GM12878 (cell line): ENCODE measurements around the gene LRBA.

ENCODE experiments used
- CREB1 ChIP-seq: IDR thresholded peaks from 2 replicates; pipeline ENCODE4 v1.6.1; 2012; ENCODE audit warnings: low read depth, mild to moderate bottlenecking, inconsistent platforms
- CTCF ChIP-seq, 3 experiments: IDR thresholded peaks in 2 of 3; conservative IDR thresholded peaks in 1 of 3; 2 replicates each; pipeline ENCODE4 v1.5.1; 2011; ENCODE audit warnings: low read depth in 3 of 3, low read length in 3 of 3, mild to moderate bottlenecking in 3 of 3, control low read depth in 2 of 3, moderate library complexity in 2 of 3, inconsistent platforms in 1 of 3, mixed read lengths in 1 of 3; ENCODE audit not compliant: control insufficient read depth in 2 of 3, insufficient read depth in 1 of 3; ENCODE audit errors: extremely low read depth in 1 of 3
- EP300 ChIP-seq, 2 experiments: fragments of 150-350 bp in 1 of 2; IDR thresholded peaks; 2 replicates each; pipeline ENCODE4 v1.6.1; 2011 to 2012; ENCODE audit warnings: low read depth in 2 of 2, low read length in 2 of 2, borderline replicate concordance in 1 of 2, improper control_type of control experiment in 1 of 2, inconsistent platforms in 1 of 2; ENCODE audit not compliant: control insufficient read depth in 1 of 2
- EZH2 ChIP-seq: IDR thresholded peaks from 2 replicates; pipeline ENCODE4 v1.6.1; 2012; ENCODE audit warnings: low read depth, mild to moderate bottlenecking, control low read depth, inconsistent platforms, low read length, borderline replicate concordance; ENCODE audit not compliant: control insufficient read depth
- POLR2A ChIP-seq: IDR thresholded peaks from 2 replicates; pipeline ENCODE4 v1.6.1; 2011; ENCODE audit warnings: low read depth, mild to moderate bottlenecking, low read length
- RBBP5 ChIP-seq: fragments of 200-600 bp; sonication (generic); conservative IDR thresholded peaks from 2 replicates; pipeline ENCODE4 v1.6.1; 2016

GRCh38 chr4:150765216-150765615 is 249.9 kb downstream of the LRBA start:
- TF ChIP-seq CTCF (IDR thresholded peaks at IDR 0.05 in 2 of 3, conservative IDR thresholded peaks at IDR 0.05 in 1 of 3; ENCODE audit: control insufficient read depth in 2 of 3, extremely low read depth in 1 of 3, insufficient read depth in 1 of 3, low read depth in 3 of 3, low read length in 3 of 3) (no peak), POLR2A (no peak), EZH2 (no peak), RBBP5 (no peak), CREB1 (no peak), EP300 (IDR thresholded peaks at IDR 0.05; ENCODE audit: borderline replicate concordance in 1 of 2, control insufficient read depth in 1 of 2, low read depth in 2 of 2, low read length in 2 of 2) (no peak)
